B cell (primary cell): ENCODE data around the gene RNF220. TPM values are rescaled to one million over a fixed set of nuclear protein-coding genes. Genes with fewer than 3 reads are reported as not detected.

Experiments used
- ATAC-seq: fragments of 200-7000 bp; cut with Tn5 transposase; one replicate; pipeline ENCODE4 v1.10.0; 2021; ENCODE audit warnings: low read depth, mild to moderate bottlenecking, moderate number of reproducible peaks, moderate library complexity
- CTCF ChIA-PET: fragments of 350-600 bp; sonication (Branson Sonifier 250); formaldehyde crosslinking; loops from one replicate; lab custom pipeline; 2021; ENCODE audit warnings: antibody characterized with exemption, inconsistent platforms; lab: Charles Lee
- POLR2A ChIA-PET: fragments of 350-600 bp; sonication (Branson Sonifier 250); formaldehyde crosslinking; loops from one replicate; lab custom pipeline; 2021; ENCODE audit warnings: antibody characterized with exemption; lab: Charles Lee
- DNase-seq: peaks from one replicate; pipeline ENCODE4 v3.0.0; 2013
- H2AFZ ChIP-seq: 2 replicates; pipeline ENCODE4 v1.6.1; 2012; ENCODE audit warnings: mild to moderate bottlenecking, low read depth, low read length; ENCODE audit not compliant: insufficient read depth, poor library complexity, severe bottlenecking
- H3K27ac ChIP-seq, 2 donors: 1 replicate in 1 of 2; 2 replicates in 1 of 2; pipeline ENCODE4 v1.5.1; 2012 to 2013; ENCODE audit warnings: low read length in 2 of 2, mild to moderate bottlenecking in 2 of 2, moderate library complexity in 1 of 2
- H3K27me3 ChIP-seq, 4 experiments: fragments of 200-600 bp in 1 of 4; sonication (generic) in 1 of 4; replicated peaks in 1 of 4; 1 replicate in 2 of 4; 2 replicates in 2 of 4; pipeline versions ENCODE4 v1.6.1 to v1.7.0; 2013 to 2016; ENCODE audit warnings: low read length in 3 of 4, mild to moderate bottlenecking in 2 of 4, mixed read lengths in 1 of 4, moderate library complexity in 1 of 4; ENCODE audit not compliant: insufficient read depth in 4 of 4, control insufficient read depth in 3 of 4; ENCODE audit errors: control extremely low read depth in 1 of 4
- H3K36me3 ChIP-seq, 2 experiments: replicated peaks in 1 of 2; 1 replicate in 1 of 2; 2 replicates in 1 of 2; pipeline versions ENCODE4 v1.6.1 to v1.7.1; 2013; ENCODE audit warnings: low read length in 1 of 2; ENCODE audit not compliant: insufficient read depth in 2 of 2, control insufficient read depth in 1 of 2; ENCODE audit errors: control extremely low read depth in 1 of 2, extremely low read depth in 1 of 2
- H3K4me1 ChIP-seq, 2 donors: fragments of 200-600 bp in 1 of 2; sonication (generic) in 1 of 2; 1 replicate in 1 of 2; 2 replicates in 1 of 2; pipeline versions ENCODE4 v1.5.1 to v1.6.1; 2013 to 2017; ENCODE audit warnings: low read length in 2 of 2; ENCODE audit not compliant: control insufficient read depth in 2 of 2, insufficient read depth in 2 of 2
- H3K4me2 ChIP-seq: replicated peaks from 2 replicates; pipeline ENCODE3; 2012; ENCODE audit warnings: mild to moderate bottlenecking, low read depth, low read length; ENCODE audit not compliant: poor library complexity, severe bottlenecking
- H3K4me3 ChIP-seq, 5 experiments: fragments of 200-600 bp in 1 of 5; sonication (generic) in 1 of 5; 1 replicate in 3 of 5; 2 replicates in 2 of 5; pipeline versions ENCODE4 v1.5.1 to v1.7.0; 2011 to 2016; ENCODE audit warnings: low read length in 4 of 5, mild to moderate bottlenecking in 4 of 5, low read depth in 2 of 5, control low read depth in 1 of 5, moderate library complexity in 1 of 5; ENCODE audit not compliant: insufficient read depth in 1 of 5; ENCODE audit errors: control extremely low read depth in 1 of 5, extremely low read depth in 1 of 5
- H3K79me2 ChIP-seq: fragments of 200-600 bp; sonication (generic); one replicate; pipeline ENCODE4 v1.6.0; 2016; ENCODE audit warnings: low read length; ENCODE audit not compliant: control insufficient read depth, insufficient read depth
- H3K9ac ChIP-seq: fragments of 200-600 bp; sonication (generic); 2 replicates; pipeline ENCODE4 v1.6.1; 2017; ENCODE audit warnings: mild to moderate bottlenecking, low read length, moderate library complexity
- H3K9me3 ChIP-seq, 3 donors: one replicate each; pipeline versions ENCODE4 v1.6.1 to v1.7.1; 2013; ENCODE audit warnings: low read length in 2 of 3; ENCODE audit not compliant: control insufficient read depth in 2 of 3, insufficient read depth in 1 of 3; ENCODE audit errors: control extremely low read depth in 1 of 3
- H4K20me1 ChIP-seq: 2 replicates; pipeline ENCODE4 v1.6.0; 2012; ENCODE audit warnings: mild to moderate bottlenecking, low read length; ENCODE audit not compliant: insufficient read depth, control insufficient read depth, poor library complexity, severe bottlenecking
- H3K27ac Mint-ChIP-seq: one replicate; pipeline ENCODE4 v1.8.0; 2021; ENCODE audit warnings: mixed read lengths
- H3K27me3 Mint-ChIP-seq: one replicate; pipeline ENCODE4 v1.8.0; 2021; ENCODE audit warnings: mixed read lengths
- H3K4me1 Mint-ChIP-seq: one replicate; pipeline ENCODE4 v1.8.0; 2021; ENCODE audit warnings: mixed read lengths
- H3K4me3 Mint-ChIP-seq: one replicate; pipeline ENCODE4 v1.8.0; 2021; ENCODE audit warnings: mixed read lengths
- H3K9me3 Mint-ChIP-seq: one replicate; pipeline ENCODE4 v1.8.0; 2022; ENCODE audit warnings: mixed read lengths; ENCODE audit not compliant: insufficient read depth
- EZH2 ChIP-seq: IDR thresholded peaks from 2 replicates; pipeline ENCODE4 v1.6.1; 2012; ENCODE audit warnings: borderline replicate concordance, low read depth, mild to moderate bottlenecking, moderate library complexity, low read length; ENCODE audit not compliant: insufficient read depth, poor library complexity, severe bottlenecking
- WGBS: methylation state at CpG from one replicate; pipeline ENCODE4 v1.1.5; 2013; ENCODE audit warnings: missing lambda C conversion rate; ENCODE audit not compliant: insufficient coverage; 5-methylcytosine and 5-hydroxymethylcytosine counted together
- intact Hi-C: fragments of 100-400 bp; cut with micrococcal nuclease; formaldehyde crosslinking; loops from one replicate; pipeline ENCODE4 v1.10.0; 2022
- polyA plus RNA-seq: library from polyadenylated mRNA; depleted of rRNA; stranded (reverse); fragments of >200 nt; gene quantifications from 2 replicates; pipeline ENCODE4 v1.2.3, GENCODE V29; 2012
- total RNA-seq, 2 donors: library from RNA; stranded (reverse); fragments of 120-200 nt in 1 of 2; gene quantifications; 1 replicate in 1 of 2; 2 replicates in 1 of 2; pipeline versions ENCODE4 v1.2.3 to v1.2.4, GENCODE V29; 2013 to 2022
- TF ChIP-seq, protein P1 (sequence below): fragments of 200-600 bp; IDR thresholded peaks from one replicate; pipeline ENCODE4 v1.8.0; 2022; ENCODE audit warnings: antibody characterized with exemption, mild to moderate bottlenecking

Gene RNF220
- total and polyA plus RNA-seq, 2 donors (not counting 1 experiment from before 2014, with no cell fraction given), result 115 to 141 TPM

GRCh38 chr1:44368471-44369151, 36.4 kb upstream of the RNF220 start:
- Mint-ChIP-seq H3K4me3 (no peak overlapping the region), H3K27me3 (peaks cover 13% of the 10 kb centered on the region), H3K27ac (no peak overlapping the region), H3K9me3 (no peaks in the 10 kb centered on the region), H3K4me1 (no peaks in the 10 kb centered on the region)
- H3K9ac ChIP-seq, result no peak overlapping the region
- H3K4me1 ChIP-seq, result no peaks in the 10 kb centered on the region
- no peak overlapping the region for H3K4me3 ChIP-seq
- no peak for DNase-seq
- no peak overlapping the region for H2AFZ ChIP-seq
- no peaks in the 10 kb centered on the region for H3K27me3 ChIP-seq
- no peaks in the 10 kb centered on the region for H3K9me3 ChIP-seq
- no peaks in the 10 kb centered on the region for H3K36me3 ChIP-seq
- no peak overlapping the region for H3K4me2 ChIP-seq
- ATAC-seq, result no peak
- intact Hi-C loops, result no loop called here
- TF ChIP-seq EZH2, result no peak
- TF ChIP-seq, protein P1, sequence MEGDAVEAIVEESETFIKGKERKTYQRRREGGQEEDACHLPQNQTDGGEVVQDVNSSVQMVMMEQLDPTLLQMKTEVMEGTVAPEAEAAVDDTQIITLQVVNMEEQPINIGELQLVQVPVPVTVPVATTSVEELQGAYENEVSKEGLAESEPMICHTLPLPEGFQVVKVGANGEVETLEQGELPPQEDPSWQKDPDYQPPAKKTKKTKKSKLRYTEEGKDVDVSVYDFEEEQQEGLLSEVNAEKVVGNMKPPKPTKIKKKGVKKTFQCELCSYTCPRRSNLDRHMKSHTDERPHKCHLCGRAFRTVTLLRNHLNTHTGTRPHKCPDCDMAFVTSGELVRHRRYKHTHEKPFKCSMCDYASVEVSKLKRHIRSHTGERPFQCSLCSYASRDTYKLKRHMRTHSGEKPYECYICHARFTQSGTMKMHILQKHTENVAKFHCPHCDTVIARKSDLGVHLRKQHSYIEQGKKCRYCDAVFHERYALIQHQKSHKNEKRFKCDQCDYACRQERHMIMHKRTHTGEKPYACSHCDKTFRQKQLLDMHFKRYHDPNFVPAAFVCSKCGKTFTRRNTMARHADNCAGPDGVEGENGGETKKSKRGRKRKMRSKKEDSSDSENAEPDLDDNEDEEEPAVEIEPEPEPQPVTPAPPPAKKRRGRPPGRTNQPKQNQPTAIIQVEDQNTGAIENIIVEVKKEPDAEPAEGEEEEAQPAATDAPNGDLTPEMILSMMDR, result no peak
- H3K27ac ChIP-seq, result no peak overlapping the region
- ChIA-PET CTCF (interaction anchor here (1.6 kb wide), 1 partner anchor 10 kb away, joined by 6 read pairs; no protein-coding TSS in a partner anchor), POLR2A (no interaction called here)
- H3K79me2 ChIP-seq, result no peaks in the 10 kb centered on the region
- H4K20me1 ChIP-seq, result no peaks in the 10 kb centered on the region
- 93% methylated on average over 12 of the region's 12 CpGs for WGBS

GRCh38 chr1:44371206-44371605, 33.8 kb upstream of the RNF220 start:
- POLR2A ChIA-PET, result no interaction called here
- Histone ChIP-seq H3K4me3 (no peak overlapping the region), H4K20me1 (no peaks in the 10 kb centered on the region), H3K79me2 (no peaks in the 10 kb centered on the region), H3K4me2 (no peak overlapping the region), H2AFZ (no peak overlapping the region), H3K36me3 (no peaks in the 10 kb centered on the region), H3K27me3 (no peaks in the 10 kb centered on the region), H3K9me3 (no peaks in the 10 kb centered on the region), H3K9ac (no peak overlapping the region), H3K27ac (no peak overlapping the region), H3K4me1 (no peaks in the 10 kb centered on the region)
- DNase-seq, result no peak
- Mint-ChIP-seq H3K27me3 (peaks cover 13% of the 10 kb centered on the region), H3K9me3 (no peaks in the 10 kb centered on the region), H3K27ac (no peak overlapping the region), H3K4me1 (no peaks in the 10 kb centered on the region), H3K4me3 (no peak overlapping the region)
- CTCF ChIA-PET, result interaction anchor here (0.7 kb wide), 1 partner anchor 223 kb away, joined by 3 read pairs; no protein-coding TSS in a partner anchor
- ATAC-seq, result no peak
- intact Hi-C loops, result no loop called here
- TF ChIP-seq, protein P1, result no peak
- no peak for TF ChIP-seq EZH2
